ENCODE data around the gene DNAJC17. TPM values are rescaled to one million over a fixed set of nuclear protein-coding genes. Genes with fewer than 3 reads are reported as not detected.

DNAJC17 gene
- polyA plus RNA-seq, 1 donor from 2014 or later: 79.6 TPM

GRCh38 chr15:40751745-40752144 is 55.5 kb downstream of the DNAJC17 start:
- Histone ChIP-seq H3K27ac (ENCODE audit: low read length) (no peak overlapping the region), H3K9ac (ENCODE audit: low read length) (no peak overlapping the region), H3K9me3 (ENCODE audit: low read length) (no peaks in the 10 kb centered on the region), H3K36me3 (ENCODE audit: insufficient read depth, low read length) (no peaks in the 10 kb centered on the region), H3K9me2 (ENCODE audit: insufficient read depth, low read length) (no peaks in the 10 kb centered on the region), H2AFZ (ENCODE audit: low read depth, low read length) (no peak overlapping the region), H3K27me3 (ENCODE audit: insufficient read depth, low read depth, low read length) (no peaks in the 10 kb centered on the region), H3F3A (ENCODE audit: insufficient read depth, low read length, poor library complexity, severe bottlenecking) (no peaks in the 10 kb centered on the region), H3K4me2 (ENCODE audit: low read length) (no peak overlapping the region), H3K79me2 (replicated peaks; ENCODE audit: insufficient read depth, low read length) (peaks cover 12% of the 10 kb centered on the region), H4K20me1 (ENCODE audit: insufficient read depth) (no peaks in the 10 kb centered on the region), H3K4me3 (ENCODE audit: low read length) (no peak overlapping the region)
- TF ChIP-seq REST (IDR thresholded peaks at IDR 0.05; ENCODE audit: borderline replicate concordance) (no peak), MXI1 (conservative IDR thresholded peaks at IDR 0.05; ENCODE audit: poor library complexity, severe bottlenecking) (no peak), EZH2 (IDR thresholded peaks at IDR 0.05; ENCODE audit: borderline replicate concordance, insufficient read depth, low read length, poor library complexity, severe bottlenecking) (no peak), RAD21 (conservative IDR thresholded peaks at IDR 0.05) (no peak), CTCF (IDR thresholded peaks at IDR 0.05; ENCODE audit: poor library complexity, severe bottlenecking) (no peak), EP300 (conservative IDR thresholded peaks at IDR 0.05; ENCODE audit: poor library complexity, severe bottlenecking) (no peak), TAF1 (IDR thresholded peaks at IDR 0.05; ENCODE audit: low read depth) (no peak), SMC3 (conservative IDR thresholded peaks at IDR 0.05; ENCODE audit: poor library complexity) (no peak), POLR2AphosphoS5 (IDR thresholded peaks at IDR 0.05) (no peak)

- Histone ChIP-seq H3K36me3 (ENCODE audit: insufficient read depth, low read length) (no peaks in the 10 kb centered on the region), H3K9ac (ENCODE audit: low read length) (no peak overlapping the region), H3F3A (ENCODE audit: insufficient read depth, low read length, poor library complexity, severe bottlenecking) (no peaks in the 10 kb centered on the region), H3K4me3 (ENCODE audit: low read length) (no peak overlapping the region), H2AFZ (ENCODE audit: low read depth, low read length) (no peak overlapping the region), H3K27ac (ENCODE audit: low read length) (no peak overlapping the region), H3K4me2 (ENCODE audit: low read length) (no peak overlapping the region), H3K9me2 (ENCODE audit: insufficient read depth, low read length) (no peaks in the 10 kb centered on the region), H3K9me3 (ENCODE audit: low read length) (no peaks in the 10 kb centered on the region), H4K20me1 (ENCODE audit: insufficient read depth) (no peaks in the 10 kb centered on the region), H3K79me2 (replicated peaks; ENCODE audit: insufficient read depth, low read length) (peaks cover 12% of the 10 kb centered on the region), H3K27me3 (ENCODE audit: insufficient read depth, low read depth, low read length) (no peaks in the 10 kb centered on the region)
- TF ChIP-seq REST (IDR thresholded peaks at IDR 0.05; ENCODE audit: borderline replicate concordance) (no peak), EP300 (conservative IDR thresholded peaks at IDR 0.05; ENCODE audit: poor library complexity, severe bottlenecking) (no peak), RAD21 (conservative IDR thresholded peaks at IDR 0.05) (no peak)
These were observed 56.4 kb downstream of the DNAJC17 start for GRCh38 chr15:40750885-40751284.

Data from neural cell (in vitro differentiated cells).